PC-9 (cell line): ENCODE measurements around the gene NFS1.

Experiments
- CTCF ChIP-seq: fragments of 200-600 bp; sonication (generic); conservative IDR thresholded peaks from 2 replicates; pipeline ENCODE4 v1.6.1; 2017; ENCODE audit warnings: mixed run types, antibody characterized with exemption, mild to moderate bottlenecking, moderate library complexity
- EZH2 ChIP-seq: fragments of 200-600 bp; sonication (generic); IDR thresholded peaks from 2 replicates; pipeline ENCODE4 v1.8.0; 2017; ENCODE audit warnings: antibody characterized with exemption, low read depth

GRCh38 chr20:35665949-35666288, 33.2 kb downstream of the NFS1 start:
- TF ChIP-seq CTCF, result no peak
- no peak for TF ChIP-seq EZH2
